ENCODE results near the gene ADAP1. TPM values are rescaled to one million over a fixed set of nuclear protein-coding genes. Genes with fewer than 3 reads are reported as not detected.

The ADAP1 gene
- total and polyA plus RNA-seq, 2 of the 13 experiments (the other 11 are each of a cell fraction or from before 2014, with no cell fraction given), result 10.5 to 24.6 TPM

DNA sequence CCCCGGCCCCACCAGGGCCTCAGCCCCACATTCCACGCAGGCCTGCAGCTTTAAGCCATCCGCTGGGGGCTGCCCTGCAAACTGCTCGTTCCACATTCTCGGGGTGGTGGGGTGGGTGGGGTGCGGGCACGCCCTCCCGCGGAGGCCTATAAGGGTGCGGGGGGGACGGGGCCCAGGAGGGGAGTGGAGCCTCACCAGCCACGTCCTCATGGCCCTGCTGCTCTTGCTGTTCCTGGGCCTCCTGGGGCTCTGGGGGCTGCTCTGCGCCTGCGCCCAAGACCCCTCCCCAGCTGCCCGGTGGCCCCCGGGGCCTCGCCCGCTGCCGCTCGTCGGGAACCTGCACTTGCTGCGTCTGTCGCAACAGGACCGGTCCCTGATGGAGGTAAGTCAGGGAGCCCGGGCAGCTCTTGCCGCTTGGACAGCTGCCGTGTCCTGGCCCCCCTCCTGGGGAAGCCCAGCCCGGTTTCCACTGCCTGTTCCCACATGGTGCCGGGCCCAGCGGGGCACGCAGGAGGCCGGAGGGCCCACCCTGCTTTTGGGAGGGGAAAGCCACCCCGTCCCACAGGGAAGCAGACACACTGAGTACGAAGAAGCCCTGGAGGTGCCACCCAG lies 28.6 kb upstream of the ADAP1 start, which contains the start of gene CYP2W1 (continued):
- TF ChIP-seq, protein P1, sequence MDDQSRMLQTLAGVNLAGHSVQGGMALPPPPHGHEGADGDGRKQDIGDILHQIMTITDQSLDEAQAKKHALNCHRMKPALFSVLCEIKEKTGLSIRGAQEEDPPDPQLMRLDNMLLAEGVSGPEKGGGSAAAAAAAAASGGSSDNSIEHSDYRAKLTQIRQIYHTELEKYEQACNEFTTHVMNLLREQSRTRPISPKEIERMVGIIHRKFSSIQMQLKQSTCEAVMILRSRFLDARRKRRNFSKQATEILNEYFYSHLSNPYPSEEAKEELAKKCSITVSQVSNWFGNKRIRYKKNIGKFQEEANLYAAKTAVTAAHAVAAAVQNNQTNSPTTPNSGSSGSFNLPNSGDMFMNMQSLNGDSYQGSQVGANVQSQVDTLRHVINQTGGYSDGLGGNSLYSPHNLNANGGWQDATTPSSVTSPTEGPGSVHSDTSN (CRISPR knock-in tag; IDR thresholded peaks at IDR 0.05; ENCODE audit: borderline replicate concordance), result no peak
- TF ChIP-seq TOE1 (CRISPR knock-in tag; IDR thresholded peaks at IDR 0.05) (no peak), SNRNP70 (IDR thresholded peaks at IDR 0.05; ENCODE audit: low read depth, low read length) (no peak), ZNF484 (CRISPR knock-in tag; IDR thresholded peaks at IDR 0.05; ENCODE audit: borderline replicate concordance, low read depth) (no peak), REL (CRISPR knock-in tag; conservative IDR thresholded peaks at IDR 0.05) (no peak; the same call in 1 of the 2 replicates), NFIB (CRISPR knock-in tag; IDR thresholded peaks at IDR 0.05; ENCODE audit: borderline replicate concordance) (no peak), GFI1 (CRISPR knock-in tag; IDR thresholded peaks at IDR 0.05; ENCODE audit: borderline replicate concordance) (no peak), SMARCC2 (IDR thresholded peaks at IDR 0.05) (no peak), RNF2 (conservative IDR thresholded peaks at IDR 0.05; ENCODE audit: low read depth) (no peak), ZNF670 (CRISPR knock-in tag; IDR thresholded peaks at IDR 0.05; ENCODE audit: borderline replicate concordance) (no peak), MIER2 (CRISPR knock-in tag; IDR thresholded peaks at IDR 0.05) (no peak), ZNF850 (CRISPR knock-in tag; conservative IDR thresholded peaks at IDR 0.05) (no peak), ZNF143 (CRISPR knock-in tag; IDR thresholded peaks at IDR 0.05) (no peak), KLF12 (CRISPR knock-in tag; IDR thresholded peaks at IDR 0.05; ENCODE audit: borderline replicate concordance) (peak; percentile 35; the same call in 1 of the 2 replicates), TOPORS (CRISPR knock-in tag; IDR thresholded peaks at IDR 0.05) (no peak), ZNF160 (CRISPR knock-in tag; IDR thresholded peaks at IDR 0.05) (peak; percentile 77), RFX1 (IDR thresholded peaks at IDR 0.05) (no peak), HMGA1 (CRISPR knock-in tag; conservative IDR thresholded peaks at IDR 0.05) (no peak), SAFB2 (CRISPR knock-in tag; IDR thresholded peaks at IDR 0.05; ENCODE audit: borderline replicate concordance, low read depth) (0 out of 2 replicates have a peak, but pooled peaks have one; percentile 13), RBFOX2 (IDR thresholded peaks at IDR 0.05; ENCODE audit: low read depth, low read length) (peak; percentile 94), ZNF878 (CRISPR knock-in tag; IDR thresholded peaks at IDR 0.05) (no peak), NFKBIZ (CRISPR knock-in tag; IDR thresholded peaks at IDR 0.05) (no peak)
- TF ChIP-seq, protein P2, sequence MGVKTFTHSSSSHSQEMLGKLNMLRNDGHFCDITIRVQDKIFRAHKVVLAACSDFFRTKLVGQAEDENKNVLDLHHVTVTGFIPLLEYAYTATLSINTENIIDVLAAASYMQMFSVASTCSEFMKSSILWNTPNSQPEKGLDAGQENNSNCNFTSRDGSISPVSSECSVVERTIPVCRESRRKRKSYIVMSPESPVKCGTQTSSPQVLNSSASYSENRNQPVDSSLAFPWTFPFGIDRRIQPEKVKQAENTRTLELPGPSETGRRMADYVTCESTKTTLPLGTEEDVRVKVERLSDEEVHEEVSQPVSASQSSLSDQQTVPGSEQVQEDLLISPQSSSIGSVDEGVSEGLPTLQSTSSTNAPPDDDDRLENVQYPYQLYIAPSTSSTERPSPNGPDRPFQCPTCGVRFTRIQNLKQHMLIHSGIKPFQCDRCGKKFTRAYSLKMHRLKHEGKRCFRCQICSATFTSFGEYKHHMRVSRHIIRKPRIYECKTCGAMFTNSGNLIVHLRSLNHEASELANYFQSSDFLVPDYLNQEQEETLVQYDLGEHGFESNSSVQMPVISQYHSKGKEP (CRISPR knock-in tag; IDR thresholded peaks at IDR 0.05), result no peak
- TF ChIP-seq, protein P3, sequence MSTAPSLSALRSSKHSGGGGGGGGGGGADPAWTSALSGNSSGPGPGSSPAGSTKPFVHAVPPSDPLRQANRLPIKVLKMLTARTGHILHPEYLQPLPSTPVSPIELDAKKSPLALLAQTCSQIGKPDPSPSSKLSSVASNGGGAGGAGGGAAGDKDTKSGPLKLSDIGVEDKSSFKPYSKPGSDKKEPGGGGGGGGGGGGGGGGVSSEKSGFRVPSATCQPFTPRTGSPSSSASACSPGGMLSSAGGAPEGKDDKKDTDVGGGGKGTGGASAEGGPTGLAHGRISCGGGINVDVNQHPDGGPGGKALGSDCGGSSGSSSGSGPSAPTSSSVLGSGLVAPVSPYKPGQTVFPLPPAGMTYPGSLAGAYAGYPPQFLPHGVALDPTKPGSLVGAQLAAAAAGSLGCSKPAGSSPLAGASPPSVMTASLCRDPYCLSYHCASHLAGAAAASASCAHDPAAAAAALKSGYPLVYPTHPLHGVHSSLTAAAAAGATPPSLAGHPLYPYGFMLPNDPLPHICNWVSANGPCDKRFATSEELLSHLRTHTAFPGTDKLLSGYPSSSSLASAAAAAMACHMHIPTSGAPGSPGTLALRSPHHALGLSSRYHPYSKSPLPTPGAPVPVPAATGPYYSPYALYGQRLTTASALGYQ (CRISPR knock-in tag; IDR thresholded peaks at IDR 0.05), result peak; percentile 27; the same call in 1 of the 2 replicates
- TF ChIP-seq, protein P4, sequence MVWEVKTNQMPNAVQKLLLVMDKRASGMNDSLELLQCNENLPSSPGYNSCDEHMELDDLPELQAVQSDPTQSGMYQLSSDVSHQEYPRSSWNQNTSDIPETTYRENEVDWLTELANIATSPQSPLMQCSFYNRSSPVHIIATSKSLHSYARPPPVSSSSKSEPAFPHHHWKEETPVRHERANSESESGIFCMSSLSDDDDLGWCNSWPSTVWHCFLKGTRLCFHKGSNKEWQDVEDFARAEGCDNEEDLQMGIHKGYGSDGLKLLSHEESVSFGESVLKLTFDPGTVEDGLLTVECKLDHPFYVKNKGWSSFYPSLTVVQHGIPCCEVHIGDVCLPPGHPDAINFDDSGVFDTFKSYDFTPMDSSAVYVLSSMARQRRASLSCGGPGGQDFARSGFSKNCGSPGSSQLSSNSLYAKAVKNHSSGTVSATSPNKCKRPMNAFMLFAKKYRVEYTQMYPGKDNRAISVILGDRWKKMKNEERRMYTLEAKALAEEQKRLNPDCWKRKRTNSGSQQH (CRISPR knock-in tag; IDR thresholded peaks at IDR 0.05; ENCODE audit: low read depth), result no peak
- TF ChIP-seq, protein P5, sequence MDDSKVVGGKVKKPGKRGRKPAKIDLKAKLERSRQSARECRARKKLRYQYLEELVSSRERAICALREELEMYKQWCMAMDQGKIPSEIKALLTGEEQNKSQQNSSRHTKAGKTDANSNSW (CRISPR knock-in tag; IDR thresholded peaks at IDR 0.05; ENCODE audit: borderline replicate concordance), result no peak
